SIG-M5 treated with dmso at 0.1 percent for 504 hours (cell line): Measurements from ENCODE around the gene UBE2J1.
A peak's percentile ranks its signal among the peaks of the same experiment; 100 is the strongest.
"Not testable (repeated sequence)": the region's sequence is repeated elsewhere in the genome, so short reads cannot be mapped to it uniquely, and the experiment has no call there.

Experiments used
- DNase-seq: peaks from one replicate; lab custom pipeline; 2025; ENCODE audit not compliant: unreplicated experiment; lab: John Stamatoyannopoulos, UW

The UBE2J1 gene

GRCh38 chr6:89321131-89321970, 31.2 kb downstream of the UBE2J1 start:
- peak; percentile 34 for DNase-seq

- DNase-seq = no peak
These were observed 32.4 kb downstream of the UBE2J1 start for GRCh38 chr6:89320012-89320559.

GRCh38 chr6:89317067-89317466, 35.5 kb downstream of the UBE2J1 start:
- no peak for DNase-seq

- DNase-seq = no peak
These were observed 37.2 kb downstream of the UBE2J1 start, which contains the start of gene GABRR2 for GRCh38 chr6:89315249-89315885. TSS of gene GABRR2 (minus strand) at chr6:89315299. CDS start at chr6:89315165, 134 bp downstream.

- DNase-seq = no peak
These were observed 37.8 kb downstream of the UBE2J1 start for GRCh38 chr6:89314692-89315091.

GRCh38 chr6:89313006-89313405, 39.5 kb downstream of the UBE2J1 start:
- DNase-seq = no peak

GRCh38 chr6:89311853-89312531, 40.5 kb downstream of the UBE2J1 start:
- no peak for DNase-seq

GRCh38 chr6:89311530-89311852, 41.0 kb downstream of the UBE2J1 start:
- no peak for DNase-seq

- DNase-seq = no peak
These were observed 41.6 kb downstream of the UBE2J1 start for GRCh38 chr6:89310929-89311328.

GRCh38 chr6:89308525-89309395, 43.8 kb downstream of the UBE2J1 start:
- DNase-seq = peak; percentile 33

GRCh38 chr6:89304517-89304916, 48.0 kb downstream of the UBE2J1 start:
- DNase-seq = not testable (repeated sequence)

GRCh38 chr6:89302936-89303335, 49.6 kb downstream of the UBE2J1 start:
- DNase-seq = no peak

GRCh38 chr6:89302195-89302770, 50.2 kb downstream of the UBE2J1 start:
- no peak for DNase-seq

- DNase-seq = no peak
These were observed 50.8 kb downstream of the UBE2J1 start for GRCh38 chr6:89301586-89302194.

- DNase-seq = no peak
These were observed 53.1 kb downstream of the UBE2J1 start for GRCh38 chr6:89299466-89299850.

GRCh38 chr6:89298680-89299465, 53.6 kb downstream of the UBE2J1 start:
- peak; percentile 35 for DNase-seq

GRCh38 chr6:89297695-89298351, 54.7 kb downstream of the UBE2J1 start:
- DNase-seq = peak; percentile 81

- no peak for DNase-seq
These were observed 56.5 kb downstream of the UBE2J1 start for GRCh38 chr6:89295981-89296380.

- DNase-seq = not testable (repeated sequence)
These were observed 57.4 kb downstream of the UBE2J1 start for GRCh38 chr6:89295116-89295515.
